Body of pancreas (tissue), 4 donors: ENCODE measurements around the gene NR6A1.

Experiments used
- POLR2A ChIP-seq, 3 donors: fragments of 450-650 bp; IDR thresholded peaks; one replicate each; pipeline ENCODE4 v1.6.1; 2016; ENCODE audit warnings: antibody characterized with exemption in 3 of 3, mild to moderate bottlenecking in 2 of 3
- TF ChIP-seq, protein P1 (sequence below), 7 experiments: fragments of 450-650 bp in 4 of 7; fragments of 200-600 bp in 3 of 7; sonication (generic) in 3 of 7; IDR thresholded peaks; one replicate each; pipeline ENCODE4 v1.5.1; 2016 to 2019; ENCODE audit warnings: antibody characterized with exemption in 7 of 7

- TF ChIP-seq, protein P1, sequence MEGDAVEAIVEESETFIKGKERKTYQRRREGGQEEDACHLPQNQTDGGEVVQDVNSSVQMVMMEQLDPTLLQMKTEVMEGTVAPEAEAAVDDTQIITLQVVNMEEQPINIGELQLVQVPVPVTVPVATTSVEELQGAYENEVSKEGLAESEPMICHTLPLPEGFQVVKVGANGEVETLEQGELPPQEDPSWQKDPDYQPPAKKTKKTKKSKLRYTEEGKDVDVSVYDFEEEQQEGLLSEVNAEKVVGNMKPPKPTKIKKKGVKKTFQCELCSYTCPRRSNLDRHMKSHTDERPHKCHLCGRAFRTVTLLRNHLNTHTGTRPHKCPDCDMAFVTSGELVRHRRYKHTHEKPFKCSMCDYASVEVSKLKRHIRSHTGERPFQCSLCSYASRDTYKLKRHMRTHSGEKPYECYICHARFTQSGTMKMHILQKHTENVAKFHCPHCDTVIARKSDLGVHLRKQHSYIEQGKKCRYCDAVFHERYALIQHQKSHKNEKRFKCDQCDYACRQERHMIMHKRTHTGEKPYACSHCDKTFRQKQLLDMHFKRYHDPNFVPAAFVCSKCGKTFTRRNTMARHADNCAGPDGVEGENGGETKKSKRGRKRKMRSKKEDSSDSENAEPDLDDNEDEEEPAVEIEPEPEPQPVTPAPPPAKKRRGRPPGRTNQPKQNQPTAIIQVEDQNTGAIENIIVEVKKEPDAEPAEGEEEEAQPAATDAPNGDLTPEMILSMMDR (IDR thresholded peaks at IDR 0.05): no peak
- no peak for TF ChIP-seq POLR2A (IDR thresholded peaks at IDR 0.05)
Observed at GRCh38 chr9:124790301-124790700, 19.2 kb upstream of the NR6A1 start.
